Measurements from ENCODE around the gene ZNF682.

DNA sequence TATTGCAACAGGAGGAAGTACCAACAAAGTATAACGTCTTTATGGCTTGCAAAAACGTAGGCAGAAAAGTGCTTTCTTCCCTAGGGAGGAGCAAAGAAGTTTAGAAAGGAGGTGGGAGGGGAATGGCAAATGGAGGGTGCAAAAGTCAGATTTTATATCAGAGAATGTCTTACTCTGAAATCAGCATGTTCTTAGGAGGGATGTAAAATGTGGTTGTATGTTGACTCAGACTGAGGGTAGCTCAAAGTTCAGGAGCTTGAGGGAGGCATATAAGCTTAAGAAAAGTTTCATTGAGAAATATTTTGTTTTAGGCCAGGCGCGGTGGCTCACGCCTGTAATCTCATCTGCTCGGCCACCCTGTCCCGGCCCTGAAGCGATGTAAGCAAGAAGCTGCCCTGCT, 40.2 kb upstream of the ZNF682 start:
- no peak for TF ChIP-seq TAF1 (IDR thresholded peaks at IDR 0.05; ENCODE audit: low read depth, low read length)
- no peak for TF ChIP-seq SP1 (IDR thresholded peaks at IDR 0.05; ENCODE audit: low read depth, low read length)
- TF ChIP-seq YY1 (IDR thresholded peaks at IDR 0.05; ENCODE audit: low read depth, low read length), result no peak
- no peak for TF ChIP-seq ATF3 (IDR thresholded peaks at IDR 0.05; ENCODE audit: insufficient read depth, low read depth, low read length)
- TF ChIP-seq TBP (IDR thresholded peaks at IDR 0.05; ENCODE audit: low read depth, low read length), result no peak
- TF ChIP-seq RNF2 (IDR thresholded peaks at IDR 0.05; ENCODE audit: borderline replicate concordance, low read depth, low read length, missing control alignments, poor library complexity, severe bottlenecking), result no peak
- TF ChIP-seq CHD2 (IDR thresholded peaks at IDR 0.05; ENCODE audit: low read length), result no peak
- no peak for TF ChIP-seq JUND (IDR thresholded peaks at IDR 0.05; ENCODE audit: low read length)
